ENCODE measurements around the gene PGLYRP1. TPM values are rescaled to one million over a fixed set of nuclear protein-coding genes. Genes with fewer than 3 reads are reported as not detected.

The PGLYRP1 gene
- total RNA-seq, 1 experiment from 2014 or later, result not detected

GRCh38 chr19:46023311-46023779 lies 492 bp upstream of the PGLYRP1 start (continued):
- TF ChIP-seq, protein P1, sequence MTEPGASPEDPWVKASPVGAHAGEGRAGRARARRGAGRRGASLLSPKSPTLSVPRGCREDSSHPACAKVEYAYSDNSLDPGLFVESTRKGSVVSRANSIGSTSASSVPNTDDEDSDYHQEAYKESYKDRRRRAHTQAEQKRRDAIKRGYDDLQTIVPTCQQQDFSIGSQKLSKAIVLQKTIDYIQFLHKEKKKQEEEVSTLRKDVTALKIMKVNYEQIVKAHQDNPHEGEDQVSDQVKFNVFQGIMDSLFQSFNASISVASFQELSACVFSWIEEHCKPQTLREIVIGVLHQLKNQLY (CRISPR knock-in tag; IDR thresholded peaks at IDR 0.05), result no peak
- no peak for TF ChIP-seq NR2C2 (CRISPR knock-in tag; IDR thresholded peaks at IDR 0.05)
- TF ChIP-seq ESRRA (CRISPR knock-in tag; IDR thresholded peaks at IDR 0.05; ENCODE audit: borderline replicate concordance), result no peak
- TF ChIP-seq RELA (CRISPR knock-in tag; IDR thresholded peaks at IDR 0.05; ENCODE audit: borderline replicate concordance), result no peak
- no peak for TF ChIP-seq PRDM15 (CRISPR knock-in tag; IDR thresholded peaks at IDR 0.05)
- TF ChIP-seq ATF3 (CRISPR knock-in tag; conservative IDR thresholded peaks at IDR 0.05), result no peak
- no peak for TF ChIP-seq SMAD4 (CRISPR knock-in tag; IDR thresholded peaks at IDR 0.05)
- no peak for TF ChIP-seq ZNF219 (CRISPR knock-in tag; IDR thresholded peaks at IDR 0.05; ENCODE audit: borderline replicate concordance)
- TF ChIP-seq CREM (CRISPR knock-in tag; IDR thresholded peaks at IDR 0.05), result no peak
- TF ChIP-seq NFYB (CRISPR knock-in tag; conservative IDR thresholded peaks at IDR 0.05; ENCODE audit: low read depth), result no peak
- TF ChIP-seq, protein P2, sequence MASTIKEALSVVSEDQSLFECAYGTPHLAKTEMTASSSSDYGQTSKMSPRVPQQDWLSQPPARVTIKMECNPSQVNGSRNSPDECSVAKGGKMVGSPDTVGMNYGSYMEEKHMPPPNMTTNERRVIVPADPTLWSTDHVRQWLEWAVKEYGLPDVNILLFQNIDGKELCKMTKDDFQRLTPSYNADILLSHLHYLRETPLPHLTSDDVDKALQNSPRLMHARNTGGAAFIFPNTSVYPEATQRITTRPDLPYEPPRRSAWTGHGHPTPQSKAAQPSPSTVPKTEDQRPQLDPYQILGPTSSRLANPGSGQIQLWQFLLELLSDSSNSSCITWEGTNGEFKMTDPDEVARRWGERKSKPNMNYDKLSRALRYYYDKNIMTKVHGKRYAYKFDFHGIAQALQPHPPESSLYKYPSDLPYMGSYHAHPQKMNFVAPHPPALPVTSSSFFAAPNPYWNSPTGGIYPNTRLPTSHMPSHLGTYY (CRISPR knock-in tag; IDR thresholded peaks at IDR 0.05), result no peak
- no peak for TF ChIP-seq JAZF1 (CRISPR knock-in tag; IDR thresholded peaks at IDR 0.05)
- no peak for TF ChIP-seq ZNF263 (CRISPR knock-in tag; IDR thresholded peaks at IDR 0.05; ENCODE audit: low read depth)

DNA sequence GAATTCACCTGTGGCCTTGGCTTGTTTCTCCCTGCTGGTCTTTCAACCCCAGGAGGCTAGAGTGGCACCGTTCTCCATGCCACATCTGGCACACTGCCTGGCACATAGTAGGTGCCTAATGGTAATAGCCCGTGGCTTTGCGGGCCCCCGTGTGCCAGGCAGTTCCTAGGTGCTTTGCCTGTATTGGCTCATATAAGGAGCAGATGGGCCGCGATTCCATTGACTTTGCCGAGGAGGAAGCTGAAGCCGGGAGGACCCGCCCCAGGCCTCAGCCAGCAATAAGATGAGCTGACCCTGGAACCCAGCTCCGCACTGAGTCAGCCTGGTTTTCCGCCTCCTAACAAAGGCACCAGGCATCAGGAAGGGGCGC lies 807 bp downstream of the PGLYRP1 start:
- Mint-ChIP-seq H3K27me3 (ENCODE audit: low read depth) (peaks cover under 1% of the 10 kb centered on the region; the same call in 1 of the 2 replicates), H3K4me1 (peaks cover 17% of the 10 kb centered on the region), H3K9me3 (peaks cover 12% of the 10 kb centered on the region), H3K36me3 (peaks cover 12% of the 10 kb centered on the region), H3K4me3 (no peak overlapping the region), H3K27ac (peak overlapping the region; percentile 64; the same call in 1 of the 2 replicates)
- DNase-seq (ENCODE audit: low spot score) (no peak), ATAC-seq (no peak)
- ChIA-PET CTCF (interaction anchor here (0.6 to 5.0 kb wide), 15 partner anchors 11 to 278 kb away, joined by 3 to 64 read pairs (median 3); partner anchors contain the start of gene NANOS2), POLR2A (no interaction called here)
- TF ChIP-seq SP1 (CRISPR knock-in tag; conservative IDR thresholded peaks at IDR 0.05) (no peak), ZNF396 (CRISPR knock-in tag; IDR thresholded peaks at IDR 0.05; ENCODE audit: borderline replicate concordance) (no peak), CTCF (IDR thresholded peaks at IDR 0.05) (no peak), ZNF232 (CRISPR knock-in tag; IDR thresholded peaks at IDR 0.05) (no peak), EMX1 (CRISPR knock-in tag; IDR thresholded peaks at IDR 0.05) (no peak), ZNF138 (CRISPR knock-in tag; conservative IDR thresholded peaks at IDR 0.05) (no peak), TP53 (CRISPR knock-in tag; IDR thresholded peaks at IDR 0.05) (no peak), AR (CRISPR knock-in tag; IDR thresholded peaks at IDR 0.05) (no peak), ZNF219 (CRISPR knock-in tag; IDR thresholded peaks at IDR 0.05; ENCODE audit: borderline replicate concordance) (no peak), NFE2L1 (CRISPR knock-in tag; IDR thresholded peaks at IDR 0.05) (no peak), SMAD4 (CRISPR knock-in tag; IDR thresholded peaks at IDR 0.05) (no peak)
- TF ChIP-seq, protein P3, sequence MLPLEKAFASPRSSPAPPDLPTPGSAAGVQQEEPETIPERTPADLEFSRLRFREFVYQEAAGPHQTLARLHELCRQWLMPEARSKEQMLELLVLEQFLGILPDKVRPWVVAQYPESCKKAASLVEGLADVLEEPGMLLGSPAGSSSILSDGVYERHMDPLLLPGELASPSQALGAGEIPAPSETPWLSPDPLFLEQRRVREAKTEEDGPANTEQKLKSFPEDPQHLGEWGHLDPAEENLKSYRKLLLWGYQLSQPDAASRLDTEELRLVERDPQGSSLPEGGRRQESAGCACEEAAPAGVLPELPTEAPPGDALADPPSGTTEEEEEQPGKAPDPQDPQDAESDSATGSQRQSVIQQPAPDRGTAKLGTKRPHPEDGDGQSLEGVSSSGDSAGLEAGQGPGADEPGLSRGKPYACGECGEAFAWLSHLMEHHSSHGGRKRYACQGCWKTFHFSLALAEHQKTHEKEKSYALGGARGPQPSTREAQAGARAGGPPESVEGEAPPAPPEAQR (CRISPR knock-in tag; IDR thresholded peaks at IDR 0.05), result no peak
- TF ChIP-seq, protein P4, sequence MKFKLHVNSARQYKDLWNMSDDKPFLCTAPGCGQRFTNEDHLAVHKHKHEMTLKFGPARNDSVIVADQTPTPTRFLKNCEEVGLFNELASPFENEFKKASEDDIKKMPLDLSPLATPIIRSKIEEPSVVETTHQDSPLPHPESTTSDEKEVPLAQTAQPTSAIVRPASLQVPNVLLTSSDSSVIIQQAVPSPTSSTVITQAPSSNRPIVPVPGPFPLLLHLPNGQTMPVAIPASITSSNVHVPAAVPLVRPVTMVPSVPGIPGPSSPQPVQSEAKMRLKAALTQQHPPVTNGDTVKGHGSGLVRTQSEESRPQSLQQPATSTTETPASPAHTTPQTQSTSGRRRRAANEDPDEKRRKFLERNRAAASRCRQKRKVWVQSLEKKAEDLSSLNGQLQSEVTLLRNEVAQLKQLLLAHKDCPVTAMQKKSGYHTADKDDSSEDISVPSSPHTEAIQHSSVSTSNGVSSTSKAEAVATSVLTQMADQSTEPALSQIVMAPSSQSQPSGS (CRISPR knock-in tag; IDR thresholded peaks at IDR 0.05; ENCODE audit: borderline replicate concordance, low read depth), result no peak
